Stimulated activated CD4-positive, alpha-beta T cell treated with anti-CD3 and anti-CD28 coated beads, Interleukin-1b, Interleukin-23, amount 100 ng/mL, for 1 hour (primary cell): Measurements from ENCODE around the gene RTF2.

Experiments
- DNase-seq, 2 donors: peaks; one replicate each; pipeline ENCODE4 v3.0.0-alpha.2; 2020; ENCODE audit warnings: low read depth in 2 of 2

RTF2 gene

GRCh38 chr20:56438284-56438683 is 30.1 kb upstream of the RTF2 start:
- no peak for DNase-seq

DNA sequence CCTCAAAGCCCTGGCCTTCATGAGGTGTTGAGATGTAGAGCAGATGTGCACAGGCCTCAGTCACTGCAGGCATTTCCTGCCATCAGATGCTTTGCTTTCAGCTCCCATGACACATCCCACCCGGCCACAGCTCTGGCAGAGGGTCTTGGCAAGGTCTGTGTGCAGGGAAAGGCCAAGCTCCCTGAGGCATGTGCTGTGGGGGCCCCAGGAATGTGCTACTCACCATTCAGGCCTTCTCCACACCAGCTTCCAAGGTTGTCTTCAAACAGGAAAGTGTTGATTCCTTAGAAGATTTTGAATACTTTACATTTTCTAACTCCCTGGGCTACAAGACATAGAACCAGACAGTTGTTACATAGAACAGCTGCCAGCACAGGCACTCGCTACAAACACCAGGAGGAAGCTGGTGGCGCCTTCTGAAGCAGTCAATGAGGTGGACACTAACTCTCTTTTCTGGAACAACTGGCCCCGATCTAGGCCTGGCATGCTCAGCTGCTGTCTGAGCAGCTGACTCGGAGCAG is 28.6 kb upstream of the RTF2 start:
- no peak for DNase-seq

- peak; percentile 9 to 11 for DNase-seq
Measured at GRCh38 chr20:56440346-56441007, 27.9 kb upstream of the RTF2 start.

GRCh38 chr20:56442389-56443365 is 25.8 kb upstream of the RTF2 start:
- DNase-seq, result no peak

DNA sequence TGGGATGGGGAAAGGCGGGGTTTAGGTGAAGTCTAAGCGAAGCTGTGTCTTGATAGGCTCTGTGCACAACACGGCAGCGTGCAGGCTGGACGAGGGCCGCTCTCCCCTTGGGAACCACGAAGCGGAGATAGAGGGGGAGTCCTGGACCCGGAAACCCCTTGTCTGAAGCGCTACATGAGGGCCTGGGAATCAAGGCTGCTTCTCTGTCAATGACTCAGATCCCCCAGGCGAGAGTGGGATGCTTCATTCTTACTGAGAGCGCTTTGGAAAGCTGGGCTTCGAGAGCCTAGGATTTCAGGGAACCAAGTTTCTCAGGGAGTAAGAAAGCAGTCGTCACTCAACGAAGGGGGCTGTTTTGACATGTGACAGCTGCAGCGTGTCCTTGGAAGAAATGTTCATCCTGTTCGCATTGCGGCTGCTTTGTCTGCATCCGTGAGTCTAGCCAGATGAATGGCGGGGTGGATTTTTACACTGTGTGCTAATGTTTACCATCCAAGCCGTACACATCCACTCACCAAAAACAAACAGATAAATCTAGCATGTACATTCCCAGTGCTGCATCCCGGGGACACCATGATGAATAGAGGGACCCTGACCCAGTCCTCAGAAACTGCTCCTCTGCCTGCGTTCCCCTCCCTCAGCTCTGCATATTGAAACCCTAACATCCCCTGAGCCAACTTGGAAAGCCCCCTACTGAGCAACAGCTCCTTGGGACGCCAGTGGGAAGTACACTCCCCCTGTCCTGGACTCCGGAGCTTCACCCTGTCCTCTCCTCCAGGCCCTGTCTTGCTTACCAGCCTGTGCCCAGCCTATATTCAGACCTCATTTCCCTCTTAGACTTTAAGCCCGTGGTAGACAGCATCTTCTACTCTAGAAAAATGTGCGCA is 24.5 kb upstream of the RTF2 start:
- no peak for DNase-seq

- no peak for DNase-seq
Measured at GRCh38 chr20:56445130-56445529, 23.3 kb upstream of the RTF2 start.

- no peak for DNase-seq
Measured at GRCh38 chr20:56445540-56445939, 22.9 kb upstream of the RTF2 start.

GRCh38 chr20:56447227-56447626 is 21.2 kb upstream of the RTF2 start:
- no peak for DNase-seq

DNA sequence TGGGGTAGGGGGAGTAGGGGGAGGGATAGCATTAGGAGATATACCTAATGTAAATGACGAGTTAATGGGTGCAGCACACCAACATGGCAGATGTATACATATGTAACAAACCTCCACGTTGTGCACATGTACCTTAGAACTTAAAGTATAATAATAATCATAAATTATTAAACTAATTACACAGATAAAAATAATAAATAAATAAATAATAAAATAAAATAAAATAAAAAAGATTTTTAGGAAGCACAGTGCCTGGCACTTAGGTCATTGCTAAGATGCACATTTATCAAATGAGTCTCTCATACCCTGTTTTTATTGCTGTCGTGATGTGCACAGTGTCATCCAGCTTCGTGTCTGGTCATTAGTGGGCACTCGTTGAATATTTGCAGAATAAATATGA is 19.0 kb upstream of the RTF2 start:
- no peak for DNase-seq

DNA sequence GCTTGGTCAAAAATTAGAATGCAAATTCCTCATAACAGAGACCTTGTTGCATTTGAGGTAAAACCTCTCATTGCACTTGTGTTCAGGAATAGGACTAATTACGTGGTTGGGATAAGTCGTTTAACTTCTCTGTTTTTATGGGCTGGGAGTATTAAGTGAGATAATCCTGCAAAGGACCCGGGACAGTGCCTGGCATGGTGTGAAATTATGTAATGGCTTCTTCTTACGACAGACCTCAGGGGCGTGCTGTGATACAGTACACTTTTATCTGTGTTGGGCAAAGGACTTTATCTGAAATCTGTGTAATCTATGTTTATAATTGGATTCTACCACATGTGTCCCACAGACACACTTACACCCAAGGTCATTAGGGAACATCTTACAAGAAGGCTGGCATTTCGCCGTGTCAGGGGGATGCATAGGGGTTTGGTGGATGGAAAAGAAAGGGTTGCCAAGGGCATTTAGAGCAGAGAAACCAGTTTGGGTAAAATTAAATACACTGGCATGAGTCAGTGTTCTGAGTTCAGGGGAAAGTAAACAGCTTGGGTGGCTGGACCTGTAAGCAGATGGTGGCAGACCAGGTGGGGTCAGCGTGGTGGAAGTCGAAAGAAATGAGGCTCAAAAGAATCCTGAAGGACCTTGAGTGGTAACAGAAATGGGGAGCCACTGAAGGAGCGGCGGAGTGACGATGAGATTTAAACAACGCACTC is 17.2 kb upstream of the RTF2 start:
- DNase-seq, result no peak

GRCh38 chr20:56453352-56453751 is 15.1 kb upstream of the RTF2 start:
- DNase-seq, result no peak

- DNase-seq, result no peak
Measured at GRCh38 chr20:56454754-56455153, 13.7 kb upstream of the RTF2 start.

DNA sequence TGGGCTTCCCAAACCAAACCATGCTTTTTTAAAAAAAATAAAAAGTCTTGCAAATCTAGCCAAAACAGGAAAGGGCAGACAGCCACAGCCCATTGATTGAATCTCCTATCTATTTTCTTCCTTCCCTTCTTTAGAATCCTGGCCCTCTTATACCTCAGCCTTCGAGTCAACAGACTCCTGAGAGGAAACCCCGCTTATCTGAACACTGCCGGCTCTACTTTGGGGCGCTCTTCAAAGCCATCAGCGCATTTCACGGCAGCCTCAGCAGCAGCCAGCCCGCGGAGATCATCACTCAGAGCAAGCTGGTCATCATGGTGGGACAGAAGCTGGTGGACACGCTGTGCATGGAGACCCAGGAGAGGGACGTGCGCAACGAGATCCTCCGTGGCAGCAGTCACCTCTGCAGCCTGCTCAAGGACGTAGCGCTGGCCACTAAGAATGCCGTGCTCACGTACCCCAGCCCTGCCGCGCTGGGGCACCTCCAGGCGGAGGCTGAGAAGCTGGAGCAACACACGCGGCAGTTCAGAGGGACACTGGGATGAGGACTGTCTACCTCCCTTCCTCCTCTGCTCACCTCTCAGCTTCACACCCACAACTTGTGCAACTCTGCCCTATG is 10.1 kb upstream of the RTF2 start:
- no peak for DNase-seq

DNA sequence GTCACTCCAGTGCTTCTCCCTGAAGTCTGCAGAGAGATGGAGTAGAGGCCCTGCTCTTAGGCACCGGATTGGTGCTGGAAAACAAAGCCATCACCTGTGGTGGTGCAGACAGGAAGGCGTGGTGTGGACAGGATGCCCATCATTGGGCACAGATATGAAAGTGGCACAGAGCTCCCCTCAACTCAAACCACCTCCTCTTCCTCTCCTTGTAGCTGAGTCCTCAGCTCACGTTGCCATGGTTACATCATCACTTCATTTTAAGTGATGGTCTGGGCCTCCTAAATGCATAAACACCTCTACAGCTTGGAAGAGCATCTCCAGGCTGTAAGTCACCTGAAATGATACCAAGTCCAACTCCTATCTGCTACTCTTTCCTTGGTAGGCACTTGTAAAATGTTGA is 8.0 kb upstream of the RTF2 start:
- no peak for DNase-seq

DNA sequence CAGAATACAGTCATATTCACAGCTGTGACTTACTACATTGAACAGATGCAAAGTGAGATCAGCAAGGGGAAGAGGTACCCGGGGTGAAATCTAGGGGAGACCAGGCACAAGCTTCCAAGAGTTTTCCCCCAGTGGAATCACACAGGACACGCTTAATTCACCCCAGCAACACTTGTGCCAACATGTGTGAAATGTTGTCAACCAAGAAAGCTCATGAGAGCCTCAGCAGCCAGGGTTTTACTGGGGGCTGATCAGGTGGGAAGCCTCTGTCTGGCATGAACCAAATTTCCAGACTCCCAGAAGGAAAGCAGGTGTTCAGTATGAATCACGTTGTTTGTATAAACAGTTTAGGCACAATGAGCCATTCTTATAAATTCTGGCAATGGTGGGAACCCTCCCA is 6.9 kb upstream of the RTF2 start:
- DNase-seq, result no peak

DNA sequence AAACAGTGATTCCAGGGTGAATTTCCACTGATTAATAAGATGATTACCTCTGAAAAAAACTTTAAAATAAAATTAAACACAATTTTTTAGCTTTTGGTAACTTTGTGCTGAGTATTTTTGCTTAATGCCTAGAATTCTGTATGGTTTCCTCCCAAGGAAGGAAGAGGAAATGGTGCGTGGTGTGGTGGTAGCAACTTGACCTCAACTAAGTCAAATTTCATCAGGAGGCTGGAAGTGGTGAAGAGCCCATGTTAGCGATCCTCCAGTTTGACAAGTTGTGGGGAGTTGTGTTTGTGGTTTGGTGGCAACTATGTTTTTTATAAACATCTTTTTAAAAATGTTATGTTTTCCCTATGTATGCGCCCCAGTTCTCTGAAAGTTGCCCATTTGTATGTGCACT is 5.0 kb upstream of the RTF2 start:
- DNase-seq, result no peak

- DNase-seq, result no peak
Measured at GRCh38 chr20:56465997-56466396, 2.4 kb upstream of the RTF2 start.

GRCh38 chr20:56467968-56468315 is 485 bp upstream of the RTF2 start:
- no peak for DNase-seq

DNA sequence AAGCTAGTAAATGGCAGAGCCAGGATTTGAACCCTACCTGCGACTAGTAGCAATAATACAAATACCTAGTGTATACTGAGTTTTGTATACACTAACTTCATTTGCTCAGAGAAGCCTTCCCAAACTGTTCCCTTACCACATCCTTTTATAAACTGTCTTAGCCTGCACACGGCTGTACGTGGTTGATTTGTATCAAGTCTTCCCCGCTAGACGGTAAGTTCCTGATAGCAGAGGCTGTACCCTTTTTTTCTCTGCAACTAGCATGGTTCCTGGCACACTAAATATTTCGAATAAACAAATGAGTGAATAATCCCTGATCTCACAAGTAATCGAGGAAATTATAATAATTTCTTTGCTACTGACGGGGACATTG is 636 bp downstream of the RTF2 start:
- no peak for DNase-seq

GRCh38 chr20:56483970-56484369 is 15.5 kb downstream of the RTF2 start:
- DNase-seq, result no peak

DNA sequence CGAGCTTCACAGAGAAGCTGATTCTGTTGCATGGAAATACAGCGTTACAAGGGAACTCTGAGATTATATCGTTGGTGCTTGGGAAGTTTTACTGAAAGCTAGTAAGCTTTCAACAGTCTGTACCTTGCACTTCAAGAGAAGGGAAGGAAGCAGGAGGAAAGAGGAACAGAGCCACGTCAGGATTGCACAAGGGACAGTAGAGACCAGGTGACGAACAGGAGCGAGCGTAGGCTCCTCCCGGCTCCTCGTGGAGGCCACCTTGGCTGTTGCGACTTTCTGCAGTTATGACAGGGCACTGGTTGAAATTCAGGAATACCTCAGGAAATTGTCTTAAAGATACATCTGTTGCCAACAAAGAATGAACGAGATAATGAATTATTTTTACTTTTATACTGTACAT is 18.8 kb downstream of the RTF2 start:
- DNase-seq, result no peak
